ENCODE measurements around the gene RAB2B.
"Not testable (repeated sequence)": the region's sequence is repeated elsewhere in the genome, so short reads cannot be mapped to it uniquely, and the experiment has no call there.

RAB2B gene

GRCh38 chr14:21475767-21476522 lies 814 bp downstream of the RAB2B start:
- H3K27ac ChIP-seq (ENCODE audit: low read depth, low read length), result peak overlapping the region; percentile 79
- H3K36me3 ChIP-seq (ENCODE audit: insufficient read depth, low read length), result no peaks in the 10 kb centered on the region
- peaks cover 20% of the 10 kb centered on the region for H3K4me1 ChIP-seq (ENCODE audit: insufficient read depth, low read length)
- H3K27me3 ChIP-seq (ENCODE audit: control insufficient read depth in 1 of 2, insufficient read depth in 2 of 2, low read length in 2 of 2), result no peaks in the 10 kb centered on the region
- no peaks in the 10 kb centered on the region for H3K9me3 ChIP-seq (ENCODE audit: low read length)
- peak overlapping the region; percentile 65 to 84 for H3K4me3 ChIP-seq (ENCODE audit: low read depth in 1 of 2, low read length in 2 of 2)
- peak overlapping the region; percentile 73 for H3K9ac ChIP-seq (ENCODE audit: low read length)

GRCh38 chr14:21467616-21468015 lies 9.1 kb downstream of the RAB2B start:
- H3K9ac ChIP-seq (ENCODE audit: low read length), result no peak overlapping the region
- no peak overlapping the region for H3K4me3 ChIP-seq (ENCODE audit: low read depth in 1 of 2, low read length in 2 of 2)
- peaks cover 57% of the 10 kb centered on the region for H3K36me3 ChIP-seq (ENCODE audit: insufficient read depth, low read length)
- no peak overlapping the region for H3K27ac ChIP-seq (ENCODE audit: low read depth, low read length)
- no peaks in the 10 kb centered on the region for H3K4me1 ChIP-seq (ENCODE audit: insufficient read depth, low read length)
- H3K9me3 ChIP-seq (ENCODE audit: low read length), result no peaks in the 10 kb centered on the region
- H3K27me3 ChIP-seq (ENCODE audit: control insufficient read depth in 1 of 2, insufficient read depth in 2 of 2, low read length in 2 of 2), result no peaks in the 10 kb centered on the region

- no peaks in the 10 kb centered on the region for H3K9me3 ChIP-seq (ENCODE audit: low read length)
- H3K4me3 ChIP-seq (ENCODE audit: low read depth in 1 of 2, low read length in 2 of 2), result peak within 1 kb of the TSS; percentile 55 to 64
- peaks cover 13% of the 10 kb centered on the region for H3K4me1 ChIP-seq (ENCODE audit: insufficient read depth, low read length)
- H3K9ac ChIP-seq (ENCODE audit: low read length), result peak within 1 kb of the TSS; percentile 59
- H3K27me3 ChIP-seq (ENCODE audit: control insufficient read depth in 1 of 2, insufficient read depth in 2 of 2, low read length in 2 of 2), result no peaks in the 10 kb centered on the region
- H3K27ac ChIP-seq (ENCODE audit: low read depth, low read length), result peak within 1 kb of the TSS; percentile 93
- H3K36me3 ChIP-seq (ENCODE audit: insufficient read depth, low read length), result peaks cover 4% of the 10 kb centered on the region
Observed at GRCh38 chr14:21455912-21456667, 20.7 kb downstream of the RAB2B start, which contains the start of gene CHD8. Gene CHD8, minus strand, starts transcription at chr14:21456123. Its CDS starts 24,480 bp downstream, at chr14:21431643.

- H3K36me3 ChIP-seq (ENCODE audit: insufficient read depth, low read length), result no peaks in the 10 kb centered on the region
Observed at GRCh38 chr14:21455592-21455911, 21.2 kb downstream of the RAB2B start.

GRCh38 chr14:21454843-21455544 lies 21.8 kb downstream of the RAB2B start:
- Histone ChIP-seq H3K9ac (ENCODE audit: low read length) (peak overlapping the region; percentile 53), H3K4me3 (ENCODE audit: low read depth in 1 of 2, low read length in 2 of 2) (peak overlapping the region; percentile 55 to 64), H3K9me3 (ENCODE audit: low read length) (no peaks in the 10 kb centered on the region), H3K27me3 (ENCODE audit: control insufficient read depth in 1 of 2, insufficient read depth in 2 of 2, low read length in 2 of 2) (no peaks in the 10 kb centered on the region), H3K4me1 (ENCODE audit: insufficient read depth, low read length) (peaks cover 13% of the 10 kb centered on the region), H3K36me3 (ENCODE audit: insufficient read depth, low read length) (no peaks in the 10 kb centered on the region), H3K27ac (ENCODE audit: low read depth, low read length) (peak overlapping the region; percentile 83)

More at GRCh38 chr14:21455592-21455911, 21.2 kb downstream of the RAB2B start:
- peak overlapping the region; percentile 53 for H3K9ac ChIP-seq (ENCODE audit: low read length)
- no peaks in the 10 kb centered on the region for H3K27me3 ChIP-seq (ENCODE audit: control insufficient read depth in 1 of 2, insufficient read depth in 2 of 2, low read length in 2 of 2)
- H3K9me3 ChIP-seq (ENCODE audit: low read length), result no peaks in the 10 kb centered on the region
- H3K4me1 ChIP-seq (ENCODE audit: insufficient read depth, low read length), result peaks cover 13% of the 10 kb centered on the region
- H3K4me3 ChIP-seq (ENCODE audit: low read depth in 1 of 2, low read length in 2 of 2), result peak overlapping the region; percentile 55 to 64
- H3K27ac ChIP-seq (ENCODE audit: low read depth, low read length), result peak overlapping the region; percentile 83

- Histone ChIP-seq H3K27me3 (ENCODE audit: control insufficient read depth in 1 of 2, insufficient read depth in 2 of 2, low read length in 2 of 2) (no peaks in the 10 kb centered on the region), H3K36me3 (ENCODE audit: insufficient read depth, low read length) (no peaks in the 10 kb centered on the region), H3K9ac (ENCODE audit: low read length) (no peak overlapping the region), H3K4me3 (ENCODE audit: low read depth in 1 of 2, low read length in 2 of 2) (no peak overlapping the region), H3K27ac (ENCODE audit: low read depth, low read length) (no peak overlapping the region), H3K4me1 (ENCODE audit: insufficient read depth, low read length) (peaks cover 11% of the 10 kb centered on the region), H3K9me3 (ENCODE audit: low read length) (no peaks in the 10 kb centered on the region)
Observed at GRCh38 chr14:21449899-21450216, 26.9 kb downstream of the RAB2B start.

GRCh38 chr14:21442657-21443056 lies 34.1 kb downstream of the RAB2B start:
- not testable (repeated sequence) for H3K4me1 ChIP-seq (ENCODE audit: insufficient read depth, low read length); H3K9me3 ChIP-seq (ENCODE audit: low read length); H3K36me3 ChIP-seq (ENCODE audit: insufficient read depth, low read length); H3K4me3 ChIP-seq (ENCODE audit: low read depth in 1 of 2, low read length in 2 of 2); H3K27ac ChIP-seq (ENCODE audit: low read depth, low read length); H3K9ac ChIP-seq (ENCODE audit: low read length); H3K27me3 ChIP-seq (ENCODE audit: control insufficient read depth in 1 of 2, insufficient read depth in 2 of 2, low read length in 2 of 2)

- no peaks in the 10 kb centered on the region for H3K27me3 ChIP-seq (ENCODE audit: control insufficient read depth in 1 of 2, insufficient read depth in 2 of 2, low read length in 2 of 2)
- no peak overlapping the region for H3K27ac ChIP-seq (ENCODE audit: low read depth, low read length)
Observed at GRCh38 chr14:21440859-21441258, 35.9 kb downstream of the RAB2B start.

GRCh38 chr14:21437063-21437901 lies 39.5 kb downstream of the RAB2B start:
- peaks cover 23% of the 10 kb centered on the region for H3K4me1 ChIP-seq (ENCODE audit: insufficient read depth, low read length)
- H3K27me3 ChIP-seq (ENCODE audit: control insufficient read depth in 1 of 2, insufficient read depth in 2 of 2, low read length in 2 of 2), result no peaks in the 10 kb centered on the region

More at GRCh38 chr14:21440859-21441258, 35.9 kb downstream of the RAB2B start:
- H3K9me3 ChIP-seq (ENCODE audit: low read length), result no peaks in the 10 kb centered on the region
- no peaks in the 10 kb centered on the region for H3K36me3 ChIP-seq (ENCODE audit: insufficient read depth, low read length)
- no peak overlapping the region for H3K9ac ChIP-seq (ENCODE audit: low read length)
- H3K4me3 ChIP-seq (ENCODE audit: low read depth in 1 of 2, low read length in 2 of 2), result no peak overlapping the region
- peaks cover 12% of the 10 kb centered on the region for H3K4me1 ChIP-seq (ENCODE audit: insufficient read depth, low read length)

GRCh38 chr14:21436567-21437062 lies 40.1 kb downstream of the RAB2B start:
- peak overlapping the region; percentile 80 to 87 for H3K4me3 ChIP-seq (ENCODE audit: low read depth in 1 of 2, low read length in 2 of 2)
- peaks cover 2% of the 10 kb centered on the region for H3K36me3 ChIP-seq (ENCODE audit: insufficient read depth, low read length)
- H3K9ac ChIP-seq (ENCODE audit: low read length), result peak overlapping the region; percentile 91
- peak overlapping the region; percentile 85 for H3K27ac ChIP-seq (ENCODE audit: low read depth, low read length)
- H3K9me3 ChIP-seq (ENCODE audit: low read length), result no peaks in the 10 kb centered on the region
- H3K27me3 ChIP-seq (ENCODE audit: control insufficient read depth in 1 of 2, insufficient read depth in 2 of 2, low read length in 2 of 2), result no peaks in the 10 kb centered on the region
- H3K4me1 ChIP-seq (ENCODE audit: insufficient read depth, low read length), result peaks cover 23% of the 10 kb centered on the region

More at GRCh38 chr14:21437063-21437901, 39.5 kb downstream of the RAB2B start:
- H3K27ac ChIP-seq (ENCODE audit: low read depth, low read length), result peak overlapping the region; percentile 85
- H3K9me3 ChIP-seq (ENCODE audit: low read length), result no peaks in the 10 kb centered on the region
- no peaks in the 10 kb centered on the region for H3K36me3 ChIP-seq (ENCODE audit: insufficient read depth, low read length)
- H3K4me3 ChIP-seq (ENCODE audit: low read depth in 1 of 2, low read length in 2 of 2), result peak overlapping the region; percentile 80 to 87
- peak overlapping the region; percentile 91 for H3K9ac ChIP-seq (ENCODE audit: low read length)
